Upper lobe of right lung (tissue), 1 donor: ENCODE data around the gene SPRR4. TPM values are rescaled to one million over a fixed set of nuclear protein-coding genes. Genes with fewer than 3 reads are reported as not detected.
A peak's percentile ranks its signal among the peaks of the same experiment; 100 is the strongest.

Experiments
- ATAC-seq: fragments of 200-7000 bp; cut with Tn5 transposase; one replicate; pipeline ENCODE4 v1.9.1; 2020; ENCODE audit warnings: mild to moderate bottlenecking, moderate library complexity
- DNase-seq: peaks from one replicate; pipeline ENCODE4 v3.0.0-alpha.2; 2020
- H3K27ac ChIP-seq: fragments of 200-600 bp; one replicate; pipeline ENCODE4 v1.8.0; 2022
- H3K27me3 ChIP-seq: fragments of 200-600 bp; one replicate; pipeline ENCODE4 v1.8.0; 2022; ENCODE audit warnings: mild to moderate bottlenecking
- H3K36me3 ChIP-seq: fragments of 200-600 bp; one replicate; pipeline ENCODE4 v1.8.0; 2022
- H3K4me1 ChIP-seq: fragments of 200-600 bp; one replicate; pipeline ENCODE4 v1.8.0; 2022
- H3K4me3 ChIP-seq: fragments of 200-600 bp; one replicate; pipeline ENCODE4 v1.8.0; 2022; ENCODE audit warnings: mild to moderate bottlenecking
- H3K9me3 ChIP-seq: fragments of 200-600 bp; one replicate; pipeline ENCODE4 v1.8.0; 2022
- CTCF ChIP-seq: fragments of 200-600 bp; IDR thresholded peaks from one replicate; pipeline ENCODE4 v1.8.0; 2022; ENCODE audit warnings: antibody characterized with exemption
- intact Hi-C: fragments of 100-400 bp; cut with DNase I; formaldehyde crosslinking; loops from one replicate; pipeline ENCODE4 v1.11.0; 2022
- total RNA-seq: library from RNA; stranded (reverse); fragmentation: NEBNext Ultra II Directional; extraction: Animal tissue kit (Norgen Biotek cat#: 25700); gene quantifications from one replicate; pipeline ENCODE4 v1.2.1, GENCODE V29; 2021
- donor health status: DM: no; HTN: yes; CAD: no; lungs with severe emphysema.

The SPRR4 gene
- total RNA-seq, 1 donor from 2014 or later, result not detected

- H3K36me3 ChIP-seq, result no peaks in the 10 kb centered on the region
- ATAC-seq, result no peak
- H3K27me3 ChIP-seq, result no peaks in the 10 kb centered on the region
- DNase-seq, result no peak
- no peak overlapping the region for H3K4me3 ChIP-seq
- intact Hi-C loops, result no loop called here
- no peak for TF ChIP-seq CTCF
- H3K27ac ChIP-seq, result no peak overlapping the region
- H3K9me3 ChIP-seq, result no peaks in the 10 kb centered on the region
- H3K4me1 ChIP-seq, result no peaks in the 10 kb centered on the region
Observed at GRCh38 chr1:152951711-152952110, 18.7 kb upstream of the SPRR4 start.

GRCh38 chr1:152953761-152954160 lies 16.7 kb upstream of the SPRR4 start:
- no peak overlapping the region for H3K27ac ChIP-seq
- H3K27me3 ChIP-seq, result no peaks in the 10 kb centered on the region
- TF ChIP-seq CTCF, result no peak
- DNase-seq (no peak), ATAC-seq (no peak)
- no peaks in the 10 kb centered on the region for H3K36me3 ChIP-seq
- H3K4me3 ChIP-seq, result no peak overlapping the region
- H3K4me1 ChIP-seq, result no peaks in the 10 kb centered on the region
- intact Hi-C loops, result no loop called here
- H3K9me3 ChIP-seq, result no peaks in the 10 kb centered on the region

GRCh38 chr1:152954436-152954835 lies 16.0 kb upstream of the SPRR4 start:
- no peak for DNase-seq
- H3K36me3 ChIP-seq, result no peaks in the 10 kb centered on the region
- no peaks in the 10 kb centered on the region for H3K4me1 ChIP-seq
- no peak overlapping the region for H3K4me3 ChIP-seq
- intact Hi-C loops, result no loop called here
- H3K27ac ChIP-seq, result no peak overlapping the region
- TF ChIP-seq CTCF, result no peak
- no peak for ATAC-seq
- H3K27me3 ChIP-seq, result no peaks in the 10 kb centered on the region
- no peaks in the 10 kb centered on the region for H3K9me3 ChIP-seq

- Histone ChIP-seq H3K4me3 (no peak overlapping the region), H3K27me3 (no peaks in the 10 kb centered on the region), H3K9me3 (no peaks in the 10 kb centered on the region), H3K36me3 (no peaks in the 10 kb centered on the region), H3K27ac (no peak overlapping the region), H3K4me1 (no peaks in the 10 kb centered on the region)
- intact Hi-C loops, result no loop called here
- DNase-seq (no peak), ATAC-seq (no peak)
- TF ChIP-seq CTCF, result no peak
Observed at GRCh38 chr1:152957561-152957960, 12.9 kb upstream of the SPRR4 start.

GRCh38 chr1:152959273-152959672 lies 11.2 kb upstream of the SPRR4 start:
- H3K36me3 ChIP-seq, result no peaks in the 10 kb centered on the region
- no peak overlapping the region for H3K4me3 ChIP-seq
- intact Hi-C loops, result no loop called here
- no peak overlapping the region for H3K27ac ChIP-seq
- no peaks in the 10 kb centered on the region for H3K27me3 ChIP-seq
- no peak for TF ChIP-seq CTCF
- H3K9me3 ChIP-seq, result no peaks in the 10 kb centered on the region
- DNase-seq (no peak), ATAC-seq (no peak)
- no peaks in the 10 kb centered on the region for H3K4me1 ChIP-seq

GRCh38 chr1:152959801-152960451 lies 10.5 kb upstream of the SPRR4 start:
- H3K27ac ChIP-seq, result no peak overlapping the region
- H3K4me3 ChIP-seq, result no peak overlapping the region
- H3K27me3 ChIP-seq, result no peaks in the 10 kb centered on the region
- no peaks in the 10 kb centered on the region for H3K4me1 ChIP-seq
- DNase-seq, result no peak
- TF ChIP-seq CTCF, result no peak
- ATAC-seq, result peak; percentile 17
- intact Hi-C loops, result no loop called here
- no peaks in the 10 kb centered on the region for H3K36me3 ChIP-seq
- H3K9me3 ChIP-seq, result no peaks in the 10 kb centered on the region
